ENCODE results near the gene TELO2.

Gene TELO2

DNA sequence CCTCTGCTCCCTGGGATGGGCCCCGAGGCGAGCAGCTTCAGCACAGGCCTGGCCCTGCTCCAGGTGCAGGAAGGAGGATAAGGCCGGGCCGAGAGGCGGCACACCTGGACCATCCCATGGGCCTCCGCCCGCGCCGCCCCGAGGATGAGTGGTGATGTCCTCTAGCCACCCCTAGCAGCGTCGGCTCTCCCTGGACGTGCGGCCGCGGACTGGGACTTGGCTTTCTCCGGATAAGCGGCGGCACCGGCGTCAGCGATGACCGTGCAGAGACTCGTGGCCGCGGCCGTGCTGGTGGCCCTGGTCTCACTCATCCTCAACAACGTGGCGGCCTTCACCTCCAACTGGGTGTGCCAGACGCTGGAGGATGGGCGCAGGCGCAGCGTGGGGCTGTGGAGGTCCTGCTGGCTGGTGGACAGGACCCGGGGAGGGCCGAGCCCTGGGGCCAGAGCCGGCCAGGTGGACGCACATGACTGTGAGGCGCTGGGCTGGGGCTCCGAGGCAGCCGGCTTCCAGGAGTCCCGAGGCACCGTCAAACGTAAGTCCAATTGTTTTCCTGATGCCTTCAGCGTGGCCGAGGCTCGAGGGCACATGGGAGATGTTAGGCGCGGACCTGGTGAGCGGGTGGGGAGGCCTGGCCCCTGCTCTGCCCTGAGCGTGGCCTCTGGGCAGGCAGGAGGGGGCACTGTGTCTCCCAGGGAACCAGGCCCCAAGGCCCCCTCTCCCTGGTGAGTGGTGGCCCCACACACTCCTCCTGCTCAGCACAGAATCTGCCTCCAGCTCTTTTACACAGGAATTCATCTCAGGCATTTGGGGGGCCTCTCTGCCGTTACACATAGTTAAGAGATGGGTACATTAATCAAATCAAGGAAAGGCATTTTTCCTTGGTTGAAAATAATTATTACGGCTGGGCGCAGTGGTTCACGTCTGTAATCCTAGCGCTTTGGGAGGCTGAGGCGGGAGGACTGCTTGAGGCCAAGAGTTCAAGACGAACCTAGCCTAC lies 41.2 kb downstream of the TELO2 start:
- FAIRE-seq: no peak
- DNase-seq (ENCODE audit: low spot score): no peak

GRCh38 chr16:1535391-1536291 lies 42.5 kb downstream of the TELO2 start:
- FAIRE-seq (no peak), DNase-seq (ENCODE audit: low spot score) (no peak)

- FAIRE-seq: no peak
- no peak for DNase-seq (ENCODE audit: low spot score)
Observed at GRCh38 chr16:1536601-1537000, 43.4 kb downstream of the TELO2 start.

- no peak for FAIRE-seq
- no peak for DNase-seq (ENCODE audit: low spot score)
Observed at GRCh38 chr16:1537138-1537577, 44.0 kb downstream of the TELO2 start.

DNA sequence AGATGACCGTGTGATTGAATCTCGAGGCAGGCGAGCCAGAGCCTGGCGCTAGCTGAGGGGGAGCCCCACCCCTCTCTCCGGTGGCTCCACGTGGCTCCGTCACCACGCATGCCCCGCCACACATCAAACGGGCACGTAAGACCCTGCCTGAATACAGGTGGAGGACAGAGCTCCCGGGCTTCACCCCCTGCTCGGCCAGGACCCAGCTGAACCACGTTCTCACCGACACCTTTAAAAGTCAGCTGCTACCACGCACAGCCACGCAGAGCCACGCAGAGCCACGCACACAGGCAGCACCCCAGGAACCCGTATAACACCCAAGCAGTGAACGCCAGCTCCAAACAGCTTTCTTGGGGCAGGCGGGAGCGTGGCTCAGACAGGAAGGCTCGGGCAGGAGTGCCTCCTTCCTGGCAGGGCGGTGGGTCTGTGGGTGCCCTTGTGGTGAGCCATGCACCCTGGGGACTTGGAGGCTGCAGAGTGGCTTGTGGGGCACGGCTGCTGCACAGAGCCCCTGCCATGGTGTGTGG lies 44.7 kb downstream of the TELO2 start:
- DNase-seq (ENCODE audit: low spot score): no peak
- no peak for FAIRE-seq

DNA sequence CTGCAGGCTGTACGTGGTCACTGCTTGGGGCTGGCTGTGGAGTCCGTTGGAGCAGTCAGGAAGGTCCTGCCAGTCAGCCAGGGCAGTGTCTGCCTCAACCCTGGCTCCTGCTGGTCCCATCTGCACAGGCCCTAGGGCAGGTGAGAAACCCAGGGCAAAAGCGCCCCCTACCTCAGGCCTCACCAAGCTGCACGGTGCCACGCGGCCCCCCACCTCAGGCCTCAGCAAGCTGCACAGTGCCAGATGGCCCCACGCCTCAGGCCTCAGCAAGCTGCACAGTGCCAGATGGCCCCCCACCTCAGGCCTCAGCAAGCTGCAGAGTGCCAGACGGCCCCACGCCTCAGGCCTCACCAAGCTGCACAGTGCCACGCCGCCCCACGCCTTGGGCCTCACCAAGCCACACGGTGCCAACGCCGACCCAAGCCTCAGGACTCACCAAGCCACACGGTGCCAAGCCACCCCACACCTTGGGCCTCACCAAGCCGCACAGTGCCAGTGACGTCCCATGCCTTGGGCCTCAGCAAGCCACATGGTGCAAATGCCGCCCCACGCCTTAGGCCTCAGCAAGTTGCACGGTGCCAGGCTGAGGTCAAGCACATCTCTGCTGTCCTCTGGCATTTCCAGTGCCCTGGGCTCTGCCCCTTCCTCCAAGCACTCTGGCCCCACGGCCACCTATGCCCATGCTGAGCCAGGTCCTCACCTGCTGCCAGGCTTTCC lies 45.8 kb downstream of the TELO2 start:
- DNase-seq (ENCODE audit: low spot score) (no peak), FAIRE-seq (no peak)

GRCh38 chr16:1539720-1540555 lies 46.8 kb downstream of the TELO2 start:
- FAIRE-seq: no peak
- no peak for DNase-seq (ENCODE audit: low spot score)

DNA sequence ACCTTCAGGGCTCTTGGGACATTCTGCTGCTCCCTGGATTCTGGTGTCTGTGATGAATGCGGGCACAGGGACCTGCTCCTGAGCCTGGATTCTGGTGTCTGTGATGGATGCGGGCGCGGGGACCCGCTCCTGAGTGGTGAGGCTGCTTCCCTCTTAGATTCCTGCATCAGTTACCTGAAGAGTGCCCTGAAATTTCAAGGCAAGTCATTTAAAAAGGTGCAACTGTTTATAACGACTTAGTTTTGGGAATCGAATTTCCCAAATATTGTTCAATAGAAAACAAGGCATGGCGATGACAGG lies 47.3 kb downstream of the TELO2 start:
- DNase-seq (ENCODE audit: low spot score): no peak
- no peak for FAIRE-seq

GRCh38 chr16:1541293-1542165 lies 48.4 kb downstream of the TELO2 start:
- DNase-seq (ENCODE audit: low spot score) (no peak), FAIRE-seq (no peak)

DNA sequence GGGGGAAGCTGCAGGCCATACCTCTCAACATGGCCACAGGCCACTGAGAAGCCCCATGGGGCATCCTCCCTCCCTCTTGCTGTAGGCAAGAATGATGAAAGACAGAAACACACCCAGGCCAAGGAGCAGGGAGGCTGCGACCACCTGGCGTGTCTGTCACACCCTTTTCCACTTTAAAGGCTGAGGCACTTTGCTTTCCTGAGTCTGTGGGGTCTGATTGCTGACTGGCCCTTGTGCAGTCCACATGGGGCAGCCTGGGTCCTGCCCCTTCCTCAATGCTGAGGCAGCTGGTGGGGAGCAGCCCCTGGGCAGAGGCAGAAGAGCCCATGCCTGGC lies 49.0 kb downstream of the TELO2 start:
- FAIRE-seq: no peak
- no peak for DNase-seq (ENCODE audit: low spot score)

- no peak for DNase-seq (ENCODE audit: low spot score)
Observed at GRCh38 chr16:1542533-1542932, 49.4 kb downstream of the TELO2 start.

DNA sequence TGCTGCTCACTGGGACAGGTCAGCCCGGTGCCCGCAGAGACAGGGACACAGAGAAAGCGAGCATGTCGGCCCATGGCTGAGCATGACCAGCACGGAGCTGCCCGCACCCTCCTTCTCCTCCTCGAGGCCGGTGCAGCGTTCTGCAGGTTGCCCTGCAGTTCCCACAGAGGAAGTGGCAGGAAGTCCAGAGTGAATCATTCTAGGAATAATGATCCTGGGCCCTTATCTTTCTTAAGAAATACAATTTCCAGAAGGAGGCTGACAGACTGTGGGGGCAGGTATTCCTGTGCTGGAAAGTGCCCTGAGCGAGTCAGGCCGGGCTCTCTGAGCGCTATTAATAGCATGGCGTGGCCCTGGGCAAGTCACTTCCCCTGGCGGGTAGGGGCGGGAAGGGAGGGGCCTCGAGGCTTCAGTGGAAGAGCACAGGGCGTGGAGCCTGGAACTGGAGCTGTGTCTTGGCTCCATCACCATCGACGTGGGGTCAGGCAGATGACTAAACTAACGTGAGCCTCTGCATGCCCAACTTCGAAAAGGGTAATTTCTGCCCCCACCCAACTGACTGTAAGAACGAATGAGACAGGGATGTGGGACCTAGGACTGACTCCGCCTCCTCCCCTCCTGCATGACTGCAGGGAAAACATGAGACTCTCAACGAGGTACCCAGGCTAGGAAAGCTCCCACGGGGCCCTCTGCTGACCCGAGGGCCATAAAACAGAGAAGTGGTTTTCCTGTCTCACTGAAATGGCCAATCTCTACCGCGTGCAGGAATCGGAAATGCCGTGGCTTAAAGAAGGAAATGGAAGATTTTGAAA lies 50.1 kb downstream of the TELO2 start:
- DNase-seq (ENCODE audit: low spot score) (peak; percentile 87), FAIRE-seq (peak; percentile 69)

More at GRCh38 chr16:1542533-1542932, 49.4 kb downstream of the TELO2 start:
- FAIRE-seq: no peak

DNA sequence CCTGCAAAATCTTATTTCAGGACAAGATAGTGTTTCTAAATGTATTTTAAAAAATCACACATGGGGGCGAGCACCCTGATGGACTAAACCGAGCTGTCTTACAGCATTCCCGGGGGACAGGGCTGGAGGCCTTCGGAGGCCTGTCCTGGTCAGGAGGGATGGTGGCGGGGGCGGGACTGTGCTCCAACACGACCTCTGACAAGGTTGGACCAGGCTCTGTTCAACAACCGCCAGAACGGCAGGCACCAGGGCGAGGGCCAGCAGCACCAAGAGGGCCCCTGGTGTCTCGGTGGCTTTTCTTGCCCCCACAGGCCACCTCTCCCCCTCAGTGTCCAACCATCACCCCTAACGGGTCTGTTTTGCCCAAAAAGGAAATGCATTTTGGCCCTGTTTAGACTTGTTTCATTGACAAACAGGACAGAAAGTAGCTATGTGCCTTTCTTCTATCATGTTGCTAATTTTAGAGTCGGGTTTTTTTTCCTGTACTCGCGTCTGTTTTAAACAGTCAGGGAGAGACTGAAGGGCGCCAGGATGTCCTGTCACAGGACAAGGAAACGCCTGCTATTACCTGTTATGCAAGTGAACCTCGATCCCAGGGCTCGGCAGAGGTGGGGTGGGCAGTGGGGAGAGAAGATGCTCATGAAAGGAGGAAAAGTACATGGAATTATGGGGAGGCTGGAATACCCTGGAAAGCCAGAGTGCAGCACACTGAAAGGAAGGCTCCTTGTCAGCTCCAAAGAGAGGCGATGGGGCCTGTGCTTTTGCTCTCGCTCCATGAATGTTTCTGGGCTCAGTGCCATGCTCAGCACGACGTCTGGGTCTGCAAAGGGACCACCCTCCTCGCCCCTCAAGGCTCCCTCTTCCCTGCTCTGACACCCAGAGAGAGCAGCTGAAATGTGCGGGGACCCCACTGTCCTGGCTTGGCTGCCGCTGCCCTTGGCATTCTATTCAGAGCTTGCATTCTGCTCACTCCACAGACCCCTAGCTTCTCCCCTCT lies 52.2 kb downstream of the TELO2 start:
- FAIRE-seq: no peak

DNA sequence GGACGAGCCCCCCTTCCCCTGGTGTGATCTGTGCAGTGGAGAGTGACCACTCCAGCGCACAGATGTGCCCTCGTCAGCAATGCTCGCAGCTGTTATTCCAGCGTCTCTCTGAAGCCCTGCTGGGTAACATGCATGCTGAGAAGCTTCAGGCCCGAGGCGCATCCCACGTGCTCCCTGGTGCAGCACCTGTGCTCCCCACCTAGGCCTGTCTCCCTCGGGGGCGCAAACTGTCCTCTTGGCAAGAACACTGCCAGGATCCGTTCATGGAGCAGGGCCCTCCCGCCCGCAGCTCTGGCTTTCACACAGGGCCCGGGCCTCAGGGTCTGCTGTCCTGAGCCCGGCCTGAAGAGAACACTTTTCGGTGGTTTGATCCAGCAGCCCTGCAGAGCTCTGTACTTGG lies 53.3 kb downstream of the TELO2 start:
- DNase-seq (ENCODE audit: low spot score) (no peak), FAIRE-seq (no peak)

More for the DNA sequence above, 52.2 kb downstream of the TELO2 start:
- DNase-seq (ENCODE audit: low spot score): no peak

DNA sequence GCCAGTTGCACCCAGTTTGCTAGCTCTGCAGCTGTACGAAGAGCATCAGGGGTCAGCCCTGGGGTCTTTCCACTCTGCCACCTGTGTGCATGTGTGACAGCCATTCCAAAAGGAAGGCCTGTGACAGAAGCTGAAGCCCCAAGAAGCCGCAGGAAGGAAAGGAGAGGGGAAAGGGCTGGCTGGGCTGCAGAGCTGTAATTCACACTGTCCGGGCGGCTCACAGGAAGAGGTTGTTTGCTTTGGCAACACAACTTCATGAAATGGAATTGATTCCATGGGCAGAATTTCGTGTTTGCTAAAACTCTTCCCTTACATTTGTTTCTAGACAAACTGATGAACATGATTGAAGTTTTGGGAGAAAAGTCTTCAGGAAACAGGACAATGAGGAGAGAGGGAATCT lies 55.1 kb downstream of the TELO2 start:
- DNase-seq (ENCODE audit: low spot score) (no peak), FAIRE-seq (no peak)

DNA sequence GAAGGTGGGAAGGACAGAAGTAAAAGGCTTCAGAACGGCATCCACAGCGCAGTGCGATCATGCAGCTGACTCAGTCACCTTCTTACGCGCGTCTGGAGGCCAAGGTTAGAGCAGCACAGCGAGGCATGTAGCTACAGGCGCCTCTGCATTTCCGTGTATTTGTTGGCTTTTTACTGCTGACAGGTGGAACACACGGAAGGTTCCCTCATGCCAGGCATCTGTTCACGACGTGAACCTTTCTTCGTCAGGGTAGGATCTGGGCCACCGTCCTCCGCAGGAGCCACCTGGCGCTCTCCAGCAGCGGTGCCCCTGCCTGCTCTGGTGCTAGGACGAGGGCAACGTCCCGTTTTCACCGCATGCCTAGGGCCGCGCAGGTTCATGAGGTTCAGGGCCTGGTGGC lies 55.6 kb downstream of the TELO2 start:
- DNase-seq (ENCODE audit: low spot score): no peak
- FAIRE-seq: no peak

DNA sequence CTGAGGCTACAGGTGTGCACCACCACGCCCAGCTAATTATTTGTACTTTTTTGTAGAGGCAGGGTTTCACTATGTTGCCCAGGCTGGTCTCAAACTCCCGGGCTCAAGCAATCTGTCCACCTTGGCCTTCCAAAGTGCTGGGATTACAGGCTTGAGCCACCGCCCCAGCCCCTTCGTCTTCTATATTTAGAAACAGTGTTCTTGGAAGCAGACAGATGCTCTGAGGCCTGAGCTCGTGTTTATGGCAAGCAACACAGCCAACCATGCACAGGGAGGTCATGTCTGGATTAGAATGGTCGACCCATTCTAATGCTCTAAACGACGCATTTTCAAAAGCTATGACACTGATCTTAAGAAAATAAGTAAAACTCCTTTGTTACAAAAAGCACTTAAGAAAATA lies 56.9 kb downstream of the TELO2 start:
- FAIRE-seq (no peak), DNase-seq (ENCODE audit: low spot score) (no peak)
